Activated CD4-positive, alpha-beta memory T cell treated with anti-CD3 and anti-CD28 coated beads for 36 hours (primary cell): ENCODE measurements around the gene VCP. TPM values are rescaled to one million over a fixed set of nuclear protein-coding genes. Genes with fewer than 3 reads are reported as not detected.

Experiments used
- CTCF ChIA-PET: fragments of 350-600 bp; sonication (Branson Sonifier 250); formaldehyde crosslinking; loops from one replicate; lab custom pipeline; 2021; ENCODE audit warnings: antibody characterized with exemption, inconsistent platforms; lab: Charles Lee
- POLR2A ChIA-PET: fragments of 350-600 bp; sonication (Branson Sonifier 250); formaldehyde crosslinking; loops from one replicate; lab custom pipeline; 2021; ENCODE audit warnings: antibody characterized with exemption; lab: Charles Lee
- DNase-seq: peaks from one replicate; pipeline ENCODE4 v3.0.0-alpha.2; 2020
- H3K27ac Mint-ChIP-seq: one replicate; pipeline ENCODE4 v1.8.0; 2021; ENCODE audit warnings: mixed read lengths
- H3K27me3 Mint-ChIP-seq: one replicate; pipeline ENCODE4 v1.8.0; 2021; ENCODE audit warnings: mixed read lengths
- H3K36me3 Mint-ChIP-seq: one replicate; pipeline ENCODE4 v1.8.0; 2021; ENCODE audit warnings: mixed read lengths
- H3K4me1 Mint-ChIP-seq: one replicate; pipeline ENCODE4 v1.8.0; 2021; ENCODE audit warnings: low read depth, mixed read lengths
- H3K4me3 Mint-ChIP-seq: one replicate; pipeline ENCODE4 v1.8.0; 2021; ENCODE audit warnings: mild to moderate bottlenecking, mixed read lengths
- H3K9me3 Mint-ChIP-seq: one replicate; pipeline ENCODE4 v1.8.0; 2021; ENCODE audit warnings: mixed read lengths
- intact Hi-C: fragments of 100-400 bp; cut with micrococcal nuclease; formaldehyde crosslinking; loops from one replicate; pipeline ENCODE4 v1.15.1; 2023
- total RNA-seq, 2 experiments: library from RNA; stranded (reverse); gene quantifications; one replicate each; pipeline ENCODE4 v1.2.3, GENCODE V29; 2021

The VCP gene
- total RNA-seq, 2 experiments from 2014 or later, result 283 to 292 TPM

GRCh38 chr9:35103660-35104191, 31.3 kb upstream of the VCP start:
- Mint-ChIP-seq H3K27me3 (no peaks in the 10 kb centered on the region), H3K36me3 (peaks cover 34% of the 10 kb centered on the region), H3K4me3 (peak overlapping the region; percentile 99), H3K27ac (peak overlapping the region; percentile 93), H3K4me1 (peaks cover 30% of the 10 kb centered on the region), H3K9me3 (no peaks in the 10 kb centered on the region)
- intact Hi-C loops, result loop anchor here (1.0 kb wide), 3 partner anchors 8 to 24 kb away; partner anchors contain the start of genes ATOSB and FANCG
- CTCF ChIA-PET, result interaction anchor here (0.9 to 3.3 kb wide), 8 partner anchors 8 to 205 kb away, joined by 3 to 15 read pairs (median 10); partner anchors contain the start of genes ATOSB, FANCG and VCP
- POLR2A ChIA-PET, result interaction anchor here (0.8 to 2.7 kb wide), 8 partner anchors 8 to 154 kb away, joined by 3 to 36 read pairs (median 6); partner anchors contain the start of genes FANCG and VCP
- no peak for DNase-seq

- ChIA-PET CTCF (interaction anchor here (0.9 to 3.3 kb wide), 8 partner anchors 7 to 204 kb away, joined by 3 to 15 read pairs (median 10); partner anchors contain the start of genes ATOSB, FANCG and VCP), POLR2A (interaction anchor here (0.6 to 2.7 kb wide), 10 partner anchors 8 to 154 kb away, joined by 3 to 36 read pairs (median 4); partner anchors contain the start of genes FANCG and VCP)
- peaks cover 35% of the 10 kb centered on the region for H3K36me3 Mint-ChIP-seq
- H3K9me3 Mint-ChIP-seq, result no peaks in the 10 kb centered on the region
- DNase-seq, result peak; percentile 97
- peak within 1 kb of the TSS; percentile 99 for H3K4me3 Mint-ChIP-seq
- peaks cover 30% of the 10 kb centered on the region for H3K4me1 Mint-ChIP-seq
- H3K27ac Mint-ChIP-seq, result peak within 1 kb of the TSS; percentile 93
- intact Hi-C loops, result loop anchor here (1.0 kb wide), 3 partner anchors 8 to 24 kb away; partner anchors contain the start of genes ATOSB and FANCG
- no peaks in the 10 kb centered on the region for H3K27me3 Mint-ChIP-seq
Measured at GRCh38 chr9:35102769-35103659, 30.6 kb upstream of the VCP start, which contains the start of gene STOML2. STOML2 (minus strand) TSS chr9:35103131; CDS start chr9:35103094, 37 bp downstream.

- ChIA-PET CTCF (interaction anchor here (2.6 to 3.3 kb wide), 3 partner anchors 14 to 203 kb away, joined by 13 to 15 read pairs (median 15); partner anchors contain the start of genes ATOSB and VCP), POLR2A (interaction anchor here (0.6 to 2.7 kb wide), 7 partner anchors 9 to 51 kb away, joined by 3 to 36 read pairs (median 9); partner anchors contain the start of genes FANCG and VCP)
- intact Hi-C loops, result no loop called here
Measured at GRCh38 chr9:35102465-35102768, 30.0 kb upstream of the VCP start.

GRCh38 chr9:35097573-35097972, 25.1 kb upstream of the VCP start:
- ChIA-PET POLR2A (interaction anchor here (2.7 kb wide), 1 partner anchor 26 kb away, joined by 23 read pairs; the partner anchor contains the start of gene VCP), CTCF (interaction anchor here (0.7 to 6.7 kb wide), 6 partner anchors 17 to 198 kb away, joined by 3 to 40 read pairs (median 22); partner anchors contain the start of genes ATOSB, FANCG and VCP)

More at GRCh38 chr9:35102465-35102768, 30.0 kb upstream of the VCP start:
- DNase-seq, result no peak
- Mint-ChIP-seq H3K4me3 (peak overlapping the region; percentile 99), H3K36me3 (peaks cover 36% of the 10 kb centered on the region), H3K4me1 (peaks cover 34% of the 10 kb centered on the region), H3K9me3 (no peaks in the 10 kb centered on the region), H3K27me3 (no peaks in the 10 kb centered on the region), H3K27ac (peak overlapping the region; percentile 93)

GRCh38 chr9:35096035-35096849, 23.8 kb upstream of the VCP start, which contains the start of gene PIGO:
PIGO (minus strand) TSS chr9:35096591; CDS start chr9:35095565, 1,026 bp downstream.
- Mint-ChIP-seq H3K9me3 (no peaks in the 10 kb centered on the region), H3K36me3 (peaks cover 27% of the 10 kb centered on the region), H3K27me3 (no peaks in the 10 kb centered on the region), H3K27ac (peak within 1 kb of the TSS; percentile 93), H3K4me1 (peaks cover 27% of the 10 kb centered on the region), H3K4me3 (peak within 1 kb of the TSS; percentile 84)
- POLR2A ChIA-PET, result interaction anchor here (0.9 to 2.9 kb wide), 7 partner anchors 9 to 45 kb away, joined by 3 to 23 read pairs (median 4); partner anchors contain the start of genes ATOSB, FANCG and VCP
- CTCF ChIA-PET, result interaction anchor here (0.7 to 6.7 kb wide), 19 partner anchors 8 to 476 kb away, joined by 3 to 40 read pairs (median 3); partner anchors contain the start of genes ATOSB, DCTN3, FANCG and VCP
- intact Hi-C loops, result loop anchor here (1.0 to 2.0 kb wide), 6 partner anchors 15 to 197 kb away; partner anchors contain the start of genes DNAJB5 and VCP
- DNase-seq, result peak; percentile 93

More at GRCh38 chr9:35097573-35097972, 25.1 kb upstream of the VCP start:
- intact Hi-C loops, result loop anchor here (2.0 kb wide), 1 partner anchor 13 kb away; no protein-coding TSS in a partner anchor
- Mint-ChIP-seq H3K36me3 (peaks cover 32% of the 10 kb centered on the region), H3K9me3 (no peaks in the 10 kb centered on the region), H3K4me1 (peaks cover 39% of the 10 kb centered on the region), H3K27me3 (no peaks in the 10 kb centered on the region), H3K4me3 (no peak overlapping the region), H3K27ac (peak overlapping the region; percentile 34)
- no peak for DNase-seq

- H3K4me3 Mint-ChIP-seq, result no peak overlapping the region
- H3K27ac Mint-ChIP-seq, result no peak overlapping the region
- intact Hi-C loops, result no loop called here
- ChIA-PET POLR2A (interaction anchor here (2.5 kb wide), 1 partner anchor 12 kb away, joined by 14 read pairs; the partner anchor contains the start of gene FANCG), CTCF (interaction anchor here (1.1 to 6.7 kb wide), 2 partner anchors 20 to 167 kb away, joined by 4 to 36 read pairs; partner anchors contain the start of gene VCP)
- no peaks in the 10 kb centered on the region for H3K9me3 Mint-ChIP-seq
- no peak for DNase-seq
- no peaks in the 10 kb centered on the region for H3K27me3 Mint-ChIP-seq
- peaks cover 29% of the 10 kb centered on the region for H3K36me3 Mint-ChIP-seq
- peaks cover 13% of the 10 kb centered on the region for H3K4me1 Mint-ChIP-seq
Measured at GRCh38 chr9:35091536-35091935, 19.1 kb upstream of the VCP start.

GRCh38 chr9:35089434-35089833, 17.0 kb upstream of the VCP start:
- intact Hi-C loops, result no loop called here
- ChIA-PET CTCF (no interaction called here), POLR2A (no interaction called here)
- Mint-ChIP-seq H3K36me3 (peaks cover 29% of the 10 kb centered on the region), H3K9me3 (no peaks in the 10 kb centered on the region), H3K4me3 (no peak overlapping the region), H3K4me1 (peaks cover under 1% of the 10 kb centered on the region), H3K27ac (no peak overlapping the region), H3K27me3 (no peaks in the 10 kb centered on the region)
- DNase-seq, result no peak

GRCh38 chr9:35085078-35085477, 12.7 kb upstream of the VCP start:
- no peak for DNase-seq
- peaks cover 1% of the 10 kb centered on the region for H3K4me1 Mint-ChIP-seq
- no peaks in the 10 kb centered on the region for H3K9me3 Mint-ChIP-seq
- intact Hi-C loops, result no loop called here
- CTCF ChIA-PET, result interaction anchor here (0.7 to 4.1 kb wide), 2 partner anchors 11 to 34 kb away, joined by 3 to 23 read pairs; partner anchors contain the start of gene PIGO
- POLR2A ChIA-PET, result no interaction called here
- no peak overlapping the region for H3K4me3 Mint-ChIP-seq
- H3K27me3 Mint-ChIP-seq, result no peaks in the 10 kb centered on the region
- no peak overlapping the region for H3K27ac Mint-ChIP-seq
- peaks cover 13% of the 10 kb centered on the region for H3K36me3 Mint-ChIP-seq

GRCh38 chr9:35079426-35080341, 7.3 kb upstream of the VCP start, which contains the start of gene FANCG:
FANCG (minus strand) TSS chr9:35079942; CDS start chr9:35079524, 418 bp downstream.
- ChIA-PET CTCF (interaction anchor here (0.9 to 4.4 kb wide), 11 partner anchors 8 to 180 kb away, joined by 3 to 40 read pairs (median 5); partner anchors contain the start of genes ATOSB, PIGO and STOML2), POLR2A (interaction anchor here (0.6 to 2.7 kb wide), 10 partner anchors 8 to 442 kb away, joined by 3 to 29 read pairs (median 7); partner anchors contain the start of genes PIGO, SIGMAR1 and STOML2)
- peak within 1 kb of the TSS; percentile 98 for H3K27ac Mint-ChIP-seq
- H3K4me1 Mint-ChIP-seq, result peaks cover 16% of the 10 kb centered on the region
- peak; percentile 91 for DNase-seq
- peaks cover 30% of the 10 kb centered on the region for H3K36me3 Mint-ChIP-seq
- H3K9me3 Mint-ChIP-seq, result no peaks in the 10 kb centered on the region
- H3K4me3 Mint-ChIP-seq, result peak within 1 kb of the TSS; percentile 92
- intact Hi-C loops, result loop anchor here (1.0 to 10.0 kb wide), 4 partner anchors 7 to 655 kb away; partner anchors contain the start of genes CREB3, PIGO, STOML2 and TLN1
- H3K27me3 Mint-ChIP-seq, result no peaks in the 10 kb centered on the region
